ENCODE data around the gene FAM204A.

The FAM204A gene

DNA sequence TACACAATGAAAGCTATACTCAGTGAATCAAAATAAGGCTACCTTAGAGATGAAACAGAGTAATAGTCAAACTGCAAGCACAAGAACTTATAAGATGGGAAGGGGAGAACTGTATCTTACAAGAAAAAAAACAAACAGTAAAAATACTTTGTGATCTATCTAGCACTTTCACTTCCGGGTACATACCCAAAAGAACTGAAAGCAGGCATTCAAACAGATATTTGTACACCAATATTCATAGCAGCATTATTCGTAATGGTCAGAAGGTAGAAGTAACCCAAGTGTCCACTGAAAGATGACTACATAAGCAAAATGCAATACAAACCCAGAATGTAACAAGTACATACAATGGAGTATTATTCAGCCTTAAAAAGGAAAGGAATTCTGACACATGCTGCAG, 18.0 kb downstream of the FAM204A start:
- no peaks in the 10 kb centered on the region for H3K9me3 ChIP-seq (ENCODE audit: control insufficient read depth, low read length)
- no peak overlapping the region for H3K9ac ChIP-seq (ENCODE audit: low read length)
- no peaks in the 10 kb centered on the region for H3K4me1 ChIP-seq (ENCODE audit: control insufficient read depth, insufficient read depth, low read length)
- H3K36me3 ChIP-seq (ENCODE audit: control insufficient read depth, insufficient read depth, low read length), result no peaks in the 10 kb centered on the region
- no peak overlapping the region for H3K4me3 ChIP-seq (ENCODE audit: low read length)
- no peaks in the 10 kb centered on the region for H3K27me3 ChIP-seq (ENCODE audit: control insufficient read depth, insufficient read depth, low read length)

DNA sequence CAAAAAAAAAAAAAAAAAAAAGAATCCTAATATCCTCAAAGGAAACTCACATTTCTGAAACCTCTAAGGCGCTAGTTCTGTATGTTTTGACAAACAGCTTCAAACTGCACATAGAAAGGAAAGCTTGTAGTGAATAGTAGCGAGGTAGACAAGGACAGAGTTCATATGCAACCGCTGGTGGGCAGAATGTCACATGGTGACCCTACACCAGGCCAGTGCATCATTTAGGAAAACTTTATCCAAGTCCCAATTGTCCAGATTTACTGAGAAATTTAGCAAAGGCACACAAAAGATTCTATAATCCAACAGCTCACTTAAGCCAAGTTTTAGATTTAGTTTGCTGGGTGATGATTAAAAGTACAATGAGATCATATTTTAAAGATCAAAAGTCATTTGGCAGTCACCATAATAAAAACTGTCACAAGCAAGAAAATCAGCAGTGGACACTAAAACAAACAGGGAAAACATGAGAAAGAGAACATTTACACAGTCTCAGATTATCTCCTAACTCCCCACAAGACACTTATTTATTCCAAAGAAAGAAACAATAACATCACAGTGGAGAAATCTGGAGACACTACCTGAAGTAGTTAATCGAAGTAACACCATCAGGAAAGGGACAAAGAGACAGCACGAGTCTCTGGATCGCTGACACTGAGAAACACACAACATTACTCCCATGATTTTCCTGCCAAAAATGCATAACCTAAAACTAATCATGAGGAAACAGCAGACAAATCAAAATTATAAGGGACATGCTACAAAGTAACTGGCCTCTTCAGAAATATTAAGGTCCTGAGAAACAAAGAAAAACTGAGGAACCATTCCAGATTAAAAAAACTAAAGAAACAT, 20.2 kb downstream of the FAM204A start:
- no peaks in the 10 kb centered on the region for H3K4me1 ChIP-seq (ENCODE audit: control insufficient read depth, insufficient read depth, low read length)
- no peaks in the 10 kb centered on the region for H3K27me3 ChIP-seq (ENCODE audit: control insufficient read depth, insufficient read depth, low read length)
- no peaks in the 10 kb centered on the region for H3K9me3 ChIP-seq (ENCODE audit: control insufficient read depth, low read length)
- H3K4me3 ChIP-seq (ENCODE audit: low read length), result no peak overlapping the region
- H3K36me3 ChIP-seq (ENCODE audit: control insufficient read depth, insufficient read depth, low read length), result no peaks in the 10 kb centered on the region
- no peak overlapping the region for H3K9ac ChIP-seq (ENCODE audit: low read length)

DNA sequence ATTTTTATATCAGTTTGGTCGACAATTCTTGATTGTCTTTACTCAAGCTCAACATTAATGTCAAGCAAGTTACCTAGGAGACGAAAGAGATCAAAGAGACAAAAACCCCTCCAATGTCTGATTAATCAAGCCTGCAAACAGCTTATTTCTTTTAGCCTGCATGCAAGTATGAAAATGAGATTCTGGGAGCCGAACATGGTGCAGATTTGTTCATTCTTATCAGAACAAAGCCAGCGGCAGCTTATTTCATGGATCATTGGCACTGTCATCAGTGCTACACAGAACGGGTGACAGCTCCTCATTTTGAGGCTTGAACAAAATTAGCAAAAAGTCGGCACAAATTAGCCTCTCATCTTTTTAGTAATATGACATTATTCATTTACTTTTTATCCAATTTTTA, 26.5 kb downstream of the FAM204A start:
- no peaks in the 10 kb centered on the region for H3K9me3 ChIP-seq (ENCODE audit: control insufficient read depth, low read length)
- H3K4me1 ChIP-seq (ENCODE audit: control insufficient read depth, insufficient read depth, low read length), result no peaks in the 10 kb centered on the region
- H3K9ac ChIP-seq (ENCODE audit: low read length), result no peak overlapping the region
- H3K36me3 ChIP-seq (ENCODE audit: control insufficient read depth, insufficient read depth, low read length), result no peaks in the 10 kb centered on the region
- no peaks in the 10 kb centered on the region for H3K27me3 ChIP-seq (ENCODE audit: control insufficient read depth, insufficient read depth, low read length)
- H3K4me3 ChIP-seq (ENCODE audit: low read length), result no peak overlapping the region

DNA sequence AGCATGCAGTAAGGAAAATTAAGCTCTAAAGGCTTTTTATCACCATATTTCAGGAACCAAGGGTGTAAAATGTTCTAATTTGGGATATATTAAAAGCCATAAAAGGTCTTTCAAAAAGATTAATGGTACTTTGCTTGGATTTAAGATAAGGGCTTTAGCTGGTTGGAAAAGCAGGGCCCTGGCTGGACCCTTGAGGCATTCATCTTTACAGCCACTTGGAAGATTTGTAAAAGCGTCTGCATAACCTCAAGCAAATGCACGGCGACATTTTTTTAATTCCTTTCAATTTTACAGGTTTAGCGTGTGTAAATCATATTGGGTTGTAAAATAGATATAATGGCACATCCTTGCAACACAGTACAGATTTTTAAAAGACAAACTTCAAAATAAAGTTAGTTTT, 27.2 kb downstream of the FAM204A start:
- H3K4me1 ChIP-seq (ENCODE audit: control insufficient read depth, insufficient read depth, low read length), result no peaks in the 10 kb centered on the region
- H3K36me3 ChIP-seq (ENCODE audit: control insufficient read depth, insufficient read depth, low read length), result no peaks in the 10 kb centered on the region
- no peak overlapping the region for H3K9ac ChIP-seq (ENCODE audit: low read length)
- H3K9me3 ChIP-seq (ENCODE audit: control insufficient read depth, low read length), result no peaks in the 10 kb centered on the region
- H3K27me3 ChIP-seq (ENCODE audit: control insufficient read depth, insufficient read depth, low read length), result no peaks in the 10 kb centered on the region
- H3K4me3 ChIP-seq (ENCODE audit: low read length), result no peak overlapping the region

DNA sequence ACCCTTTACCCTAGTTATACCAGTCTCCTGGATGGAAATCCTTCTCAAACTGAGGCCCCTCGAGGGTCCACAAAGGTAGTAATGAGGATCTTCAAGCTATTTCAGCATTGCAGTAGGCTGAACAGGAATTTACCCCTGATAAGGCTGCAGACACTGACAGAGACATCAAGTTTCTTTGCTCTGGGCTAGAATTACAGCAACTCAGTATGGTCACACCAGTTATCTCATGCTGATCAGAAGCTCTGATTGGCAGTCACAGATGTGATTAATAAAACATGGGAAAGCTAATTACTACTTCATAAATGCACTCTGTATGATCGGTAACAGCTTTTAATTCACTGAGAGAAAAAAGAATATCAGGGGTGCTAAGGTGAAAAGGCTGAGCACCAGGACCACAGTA, 30.6 kb downstream of the FAM204A start:
- peaks cover 4% of the 10 kb centered on the region for H3K36me3 ChIP-seq (ENCODE audit: control insufficient read depth, insufficient read depth, low read length)
- no peak overlapping the region for H3K9ac ChIP-seq (ENCODE audit: low read length)
- no peaks in the 10 kb centered on the region for H3K27me3 ChIP-seq (ENCODE audit: control insufficient read depth, insufficient read depth, low read length)
- H3K9me3 ChIP-seq (ENCODE audit: control insufficient read depth, low read length), result no peaks in the 10 kb centered on the region
- H3K4me3 ChIP-seq (ENCODE audit: low read length), result no peak overlapping the region
- H3K4me1 ChIP-seq (ENCODE audit: control insufficient read depth, insufficient read depth, low read length), result no peaks in the 10 kb centered on the region

DNA sequence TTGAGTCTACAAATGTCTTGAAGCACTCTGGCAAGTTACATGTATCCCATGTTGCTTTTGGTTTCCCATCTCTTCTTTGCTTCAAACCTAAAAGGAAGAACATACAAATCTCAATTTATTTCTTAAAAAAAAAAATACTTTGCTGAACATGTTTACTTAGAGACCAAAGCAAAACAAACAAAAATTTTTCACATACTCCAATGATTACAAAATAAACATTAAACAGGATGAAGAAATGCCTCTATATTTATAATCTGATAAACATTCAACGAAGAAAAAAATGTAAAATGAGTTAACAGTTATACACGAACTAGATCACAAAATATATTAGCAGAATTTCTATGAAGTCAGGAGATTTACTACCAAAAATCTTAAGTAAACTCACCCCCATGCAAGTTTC, 31.3 kb downstream of the FAM204A start:
- no peak overlapping the region for H3K9ac ChIP-seq (ENCODE audit: low read length)
- no peaks in the 10 kb centered on the region for H3K4me1 ChIP-seq (ENCODE audit: control insufficient read depth, insufficient read depth, low read length)
- H3K4me3 ChIP-seq (ENCODE audit: low read length), result no peak overlapping the region
- no peaks in the 10 kb centered on the region for H3K27me3 ChIP-seq (ENCODE audit: control insufficient read depth, insufficient read depth, low read length)
- no peaks in the 10 kb centered on the region for H3K9me3 ChIP-seq (ENCODE audit: control insufficient read depth, low read length)
- peaks cover 4% of the 10 kb centered on the region for H3K36me3 ChIP-seq (ENCODE audit: control insufficient read depth, insufficient read depth, low read length)

DNA sequence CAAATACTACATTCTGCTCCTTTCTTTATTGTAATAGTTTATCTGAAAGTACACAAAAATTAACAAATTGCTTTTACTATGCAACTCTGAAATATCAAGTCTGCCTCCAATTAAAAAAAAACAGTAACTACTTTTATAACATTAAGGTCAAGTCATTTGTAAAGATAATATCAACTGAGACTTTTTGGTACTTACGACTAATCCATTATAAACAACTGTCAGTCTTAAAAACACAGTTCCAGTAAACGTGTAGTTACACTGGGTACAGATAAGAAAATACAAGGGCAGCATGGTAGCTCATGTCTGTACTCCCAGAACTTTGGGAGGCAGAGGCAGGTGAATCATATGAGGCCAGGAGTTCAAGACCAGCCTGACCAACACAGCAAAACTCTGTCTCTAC, 32.2 kb downstream of the FAM204A start:
- no peaks in the 10 kb centered on the region for H3K9me3 ChIP-seq (ENCODE audit: control insufficient read depth, low read length)
- no peak overlapping the region for H3K9ac ChIP-seq (ENCODE audit: low read length)
- peaks cover 4% of the 10 kb centered on the region for H3K36me3 ChIP-seq (ENCODE audit: control insufficient read depth, insufficient read depth, low read length)
- H3K4me1 ChIP-seq (ENCODE audit: control insufficient read depth, insufficient read depth, low read length), result no peaks in the 10 kb centered on the region
- H3K27me3 ChIP-seq (ENCODE audit: control insufficient read depth, insufficient read depth, low read length), result no peaks in the 10 kb centered on the region
- no peak overlapping the region for H3K4me3 ChIP-seq (ENCODE audit: low read length)

DNA sequence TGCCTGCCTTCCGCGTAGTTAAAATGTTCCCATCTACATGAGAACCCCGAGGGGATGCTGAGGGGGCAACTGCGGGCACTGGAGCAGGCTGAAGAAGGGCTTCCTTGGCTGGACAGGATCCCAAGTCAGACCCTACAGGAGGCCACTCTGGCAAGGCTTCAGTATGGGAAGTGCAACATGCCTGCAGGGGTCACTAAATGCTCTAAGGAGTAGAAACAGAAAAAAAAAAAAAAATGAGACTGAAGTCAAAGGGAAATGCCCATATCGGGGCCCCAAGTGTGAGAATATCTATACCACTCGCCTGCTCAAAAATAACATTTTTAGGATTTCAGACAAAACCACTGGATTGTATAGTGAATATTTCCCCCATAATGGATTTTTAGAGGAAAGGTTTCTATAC, 33.5 kb downstream of the FAM204A start:
- Histone ChIP-seq H3K4me3 (ENCODE audit: low read length) (no peak overlapping the region), H3K4me1 (ENCODE audit: control insufficient read depth, insufficient read depth, low read length) (no peaks in the 10 kb centered on the region), H3K27me3 (ENCODE audit: control insufficient read depth, insufficient read depth, low read length) (no peaks in the 10 kb centered on the region), H3K9ac (ENCODE audit: low read length) (no peak overlapping the region), H3K9me3 (ENCODE audit: control insufficient read depth, low read length) (no peaks in the 10 kb centered on the region), H3K36me3 (ENCODE audit: control insufficient read depth, insufficient read depth, low read length) (peaks cover 4% of the 10 kb centered on the region)

DNA sequence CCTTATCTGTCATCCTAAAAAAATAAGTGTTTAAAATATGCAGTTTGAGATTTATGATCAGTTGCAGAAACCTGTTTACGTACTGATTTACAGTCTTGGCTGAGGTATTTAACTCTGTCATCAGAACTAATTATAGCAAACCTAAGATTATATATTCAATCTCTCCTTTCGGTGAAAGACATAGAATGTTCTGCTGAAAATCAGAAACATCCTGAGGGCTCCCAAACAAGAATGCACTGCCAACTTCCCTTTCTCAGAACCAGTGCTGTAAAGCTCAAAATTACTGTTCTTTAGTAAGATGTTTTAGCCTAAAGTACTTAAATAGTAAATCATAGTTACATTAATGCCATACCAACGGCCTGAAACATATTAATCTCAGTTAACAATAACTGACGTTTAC, 34.3 kb downstream of the FAM204A start:
- Histone ChIP-seq H3K4me3 (ENCODE audit: low read length) (no peak overlapping the region), H3K36me3 (ENCODE audit: control insufficient read depth, insufficient read depth, low read length) (peaks cover 4% of the 10 kb centered on the region), H3K4me1 (ENCODE audit: control insufficient read depth, insufficient read depth, low read length) (no peaks in the 10 kb centered on the region), H3K27me3 (ENCODE audit: control insufficient read depth, insufficient read depth, low read length) (no peaks in the 10 kb centered on the region), H3K9me3 (ENCODE audit: control insufficient read depth, low read length) (no peaks in the 10 kb centered on the region), H3K9ac (ENCODE audit: low read length) (no peak overlapping the region)

DNA sequence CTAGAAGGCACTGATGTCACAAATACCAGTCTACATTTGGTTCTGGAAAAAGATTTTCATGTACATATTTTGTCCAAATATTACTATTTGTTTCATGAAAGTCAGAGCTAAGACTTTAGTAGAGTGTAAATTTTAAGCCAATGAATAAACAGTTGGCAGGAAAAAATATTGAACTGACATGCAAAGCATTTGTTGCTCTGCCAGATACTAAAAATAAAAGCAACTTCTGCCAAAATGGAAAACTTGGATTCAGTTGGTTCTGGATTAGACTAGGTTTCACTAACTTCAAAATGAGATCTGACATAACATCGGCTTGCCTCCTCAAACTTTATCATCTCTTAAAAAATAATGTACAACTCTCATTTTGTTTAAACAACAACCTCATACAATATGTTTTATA, 34.9 kb downstream of the FAM204A start:
- H3K9ac ChIP-seq (ENCODE audit: low read length), result no peak overlapping the region
- no peaks in the 10 kb centered on the region for H3K9me3 ChIP-seq (ENCODE audit: control insufficient read depth, low read length)
- H3K4me3 ChIP-seq (ENCODE audit: low read length), result no peak overlapping the region
- H3K36me3 ChIP-seq (ENCODE audit: control insufficient read depth, insufficient read depth, low read length), result peaks cover 4% of the 10 kb centered on the region
- no peaks in the 10 kb centered on the region for H3K27me3 ChIP-seq (ENCODE audit: control insufficient read depth, insufficient read depth, low read length)
- no peaks in the 10 kb centered on the region for H3K4me1 ChIP-seq (ENCODE audit: control insufficient read depth, insufficient read depth, low read length)

DNA sequence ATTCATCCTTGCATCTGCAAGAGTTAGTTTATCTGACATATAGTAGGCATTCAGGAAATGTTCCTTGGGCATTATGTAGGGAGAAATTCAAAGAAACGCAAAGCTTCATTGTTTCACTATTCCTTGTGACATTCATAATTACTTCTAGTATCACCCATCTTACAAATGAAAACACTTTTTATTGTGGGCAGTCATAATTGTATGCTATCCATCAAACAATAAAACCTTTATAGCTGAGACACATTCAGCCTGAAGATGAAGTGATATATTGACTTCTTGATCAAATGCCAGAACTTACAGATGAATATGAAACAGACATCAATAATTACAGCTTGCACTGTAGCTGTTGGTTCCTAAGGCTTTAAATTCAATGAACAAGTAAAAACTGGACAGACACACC, 36.4 kb downstream of the FAM204A start:
- Histone ChIP-seq H3K36me3 (ENCODE audit: control insufficient read depth, insufficient read depth, low read length) (peaks cover 4% of the 10 kb centered on the region), H3K4me1 (ENCODE audit: control insufficient read depth, insufficient read depth, low read length) (no peaks in the 10 kb centered on the region), H3K4me3 (ENCODE audit: low read length) (no peak overlapping the region), H3K27me3 (ENCODE audit: control insufficient read depth, insufficient read depth, low read length) (no peaks in the 10 kb centered on the region), H3K9me3 (ENCODE audit: control insufficient read depth, low read length) (no peaks in the 10 kb centered on the region), H3K9ac (ENCODE audit: low read length) (no peak overlapping the region)

DNA sequence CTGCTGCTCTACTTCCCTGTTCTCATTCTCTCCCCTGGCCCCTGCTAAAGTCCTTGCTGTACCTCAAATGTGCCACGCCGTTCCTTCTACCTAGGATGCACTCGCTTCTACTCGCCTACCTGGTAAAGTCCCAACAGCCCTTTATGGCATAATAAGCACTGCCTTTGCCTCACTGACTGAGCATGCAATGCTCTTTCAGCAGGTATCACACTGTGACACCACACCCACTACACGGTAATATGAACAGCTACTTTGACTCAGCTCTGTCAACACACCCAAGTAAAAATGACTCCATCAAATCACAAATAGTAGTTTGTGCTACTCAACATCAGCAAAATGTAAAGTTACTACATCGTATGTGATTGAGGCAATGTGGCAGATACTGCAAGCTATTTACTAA, 37.6 kb downstream of the FAM204A start:
- Histone ChIP-seq H3K36me3 (ENCODE audit: control insufficient read depth, insufficient read depth, low read length) (peaks cover 4% of the 10 kb centered on the region), H3K4me3 (ENCODE audit: low read length) (no peak overlapping the region), H3K4me1 (ENCODE audit: control insufficient read depth, insufficient read depth, low read length) (no peaks in the 10 kb centered on the region), H3K9ac (ENCODE audit: low read length) (no peak overlapping the region), H3K9me3 (ENCODE audit: control insufficient read depth, low read length) (no peaks in the 10 kb centered on the region), H3K27me3 (ENCODE audit: control insufficient read depth, insufficient read depth, low read length) (no peaks in the 10 kb centered on the region)

DNA sequence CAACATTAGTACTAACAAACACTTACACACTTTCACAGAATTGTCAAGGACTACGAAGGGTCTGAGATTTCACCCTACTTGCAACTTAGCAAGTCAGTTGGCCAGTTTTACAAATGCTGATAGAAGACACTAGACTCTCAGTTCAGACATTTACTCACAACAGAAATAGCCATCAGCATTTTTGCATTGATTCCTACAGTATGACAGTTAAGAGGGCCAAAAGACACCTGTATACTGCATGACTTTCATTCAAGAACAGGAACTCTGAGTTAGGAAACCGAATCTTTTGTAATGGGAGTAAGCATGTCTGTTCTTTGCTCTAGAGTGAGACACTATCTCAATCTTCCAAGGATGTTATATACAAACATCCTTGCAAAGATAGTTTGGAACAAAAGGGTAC, 40.9 kb downstream of the FAM204A start:
- H3K4me3 ChIP-seq (ENCODE audit: low read length), result no peak overlapping the region
- H3K9ac ChIP-seq (ENCODE audit: low read length), result no peak overlapping the region
- no peaks in the 10 kb centered on the region for H3K27me3 ChIP-seq (ENCODE audit: control insufficient read depth, insufficient read depth, low read length)
- no peaks in the 10 kb centered on the region for H3K9me3 ChIP-seq (ENCODE audit: control insufficient read depth, low read length)
- no peaks in the 10 kb centered on the region for H3K4me1 ChIP-seq (ENCODE audit: control insufficient read depth, insufficient read depth, low read length)
- no peaks in the 10 kb centered on the region for H3K36me3 ChIP-seq (ENCODE audit: control insufficient read depth, insufficient read depth, low read length)
